GM12865 (cell line): Measurements from ENCODE around the gene NUDT3.

Experiments
- DNase-seq: peaks from one replicate; pipeline ENCODE4 v3.0.0; 2010; ENCODE audit warnings: low read depth
- H3K4me3 ChIP-seq: 2 replicates; pipeline ENCODE4 v1.5.1; 2011; ENCODE audit warnings: mild to moderate bottlenecking, low read depth, low read length, control low read depth
- TF ChIP-seq, protein P1 (sequence below): IDR thresholded peaks from 2 replicates; pipeline ENCODE4 v1.5.1; 2011; ENCODE audit warnings: low read length, control low read depth, low read depth, inconsistent platforms; ENCODE audit not compliant: insufficient read depth; ENCODE audit errors: missing control alignments

Gene NUDT3

DNA sequence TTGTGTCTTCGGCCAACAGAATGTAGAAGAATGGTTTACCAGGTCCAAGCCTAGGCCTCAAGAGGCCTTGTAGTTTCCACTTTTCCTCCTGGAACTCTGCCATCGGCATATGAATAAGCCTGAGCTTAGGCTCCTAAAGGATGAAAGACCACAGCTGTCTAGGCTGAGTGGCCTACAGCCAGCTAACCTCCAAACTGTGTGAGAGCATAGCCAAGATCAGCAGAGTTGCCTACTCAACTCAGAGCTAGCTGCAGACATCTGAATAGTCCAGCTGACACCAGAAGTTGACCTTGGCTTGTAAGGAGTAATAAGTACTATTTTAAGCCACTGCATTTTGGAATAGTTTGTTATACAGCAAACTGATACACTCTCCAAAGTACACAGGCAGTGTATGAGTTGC, 91.1 kb downstream of the NUDT3 start:
- no peak for DNase-seq
- no peak overlapping the region for H3K4me3 ChIP-seq
- TF ChIP-seq, protein P1, sequence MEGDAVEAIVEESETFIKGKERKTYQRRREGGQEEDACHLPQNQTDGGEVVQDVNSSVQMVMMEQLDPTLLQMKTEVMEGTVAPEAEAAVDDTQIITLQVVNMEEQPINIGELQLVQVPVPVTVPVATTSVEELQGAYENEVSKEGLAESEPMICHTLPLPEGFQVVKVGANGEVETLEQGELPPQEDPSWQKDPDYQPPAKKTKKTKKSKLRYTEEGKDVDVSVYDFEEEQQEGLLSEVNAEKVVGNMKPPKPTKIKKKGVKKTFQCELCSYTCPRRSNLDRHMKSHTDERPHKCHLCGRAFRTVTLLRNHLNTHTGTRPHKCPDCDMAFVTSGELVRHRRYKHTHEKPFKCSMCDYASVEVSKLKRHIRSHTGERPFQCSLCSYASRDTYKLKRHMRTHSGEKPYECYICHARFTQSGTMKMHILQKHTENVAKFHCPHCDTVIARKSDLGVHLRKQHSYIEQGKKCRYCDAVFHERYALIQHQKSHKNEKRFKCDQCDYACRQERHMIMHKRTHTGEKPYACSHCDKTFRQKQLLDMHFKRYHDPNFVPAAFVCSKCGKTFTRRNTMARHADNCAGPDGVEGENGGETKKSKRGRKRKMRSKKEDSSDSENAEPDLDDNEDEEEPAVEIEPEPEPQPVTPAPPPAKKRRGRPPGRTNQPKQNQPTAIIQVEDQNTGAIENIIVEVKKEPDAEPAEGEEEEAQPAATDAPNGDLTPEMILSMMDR = no peak

DNA sequence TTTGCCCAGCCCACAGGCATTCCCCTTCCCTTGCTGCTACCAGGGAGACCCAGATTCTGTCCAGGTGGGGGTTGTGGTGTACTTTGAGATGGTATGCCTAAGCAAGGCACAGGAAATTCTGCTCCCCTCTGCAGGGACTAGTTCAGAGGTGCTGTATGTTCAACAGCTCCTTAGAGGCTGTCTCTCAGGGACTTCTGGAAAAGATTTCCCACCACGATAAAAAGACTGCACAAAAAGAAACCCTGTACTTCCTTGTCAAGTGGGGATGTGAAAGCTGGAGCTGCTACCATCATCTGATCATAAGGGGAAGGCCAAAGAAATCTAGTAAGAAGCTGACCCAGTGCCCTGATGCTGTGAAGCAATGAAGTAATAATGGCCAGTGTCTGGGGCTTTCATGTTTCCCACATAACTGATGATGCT, 92.1 kb downstream of the NUDT3 start:
- peak; percentile 55 for DNase-seq
- TF ChIP-seq, protein P1 = no peak
- H3K4me3 ChIP-seq = no peak overlapping the region

DNA sequence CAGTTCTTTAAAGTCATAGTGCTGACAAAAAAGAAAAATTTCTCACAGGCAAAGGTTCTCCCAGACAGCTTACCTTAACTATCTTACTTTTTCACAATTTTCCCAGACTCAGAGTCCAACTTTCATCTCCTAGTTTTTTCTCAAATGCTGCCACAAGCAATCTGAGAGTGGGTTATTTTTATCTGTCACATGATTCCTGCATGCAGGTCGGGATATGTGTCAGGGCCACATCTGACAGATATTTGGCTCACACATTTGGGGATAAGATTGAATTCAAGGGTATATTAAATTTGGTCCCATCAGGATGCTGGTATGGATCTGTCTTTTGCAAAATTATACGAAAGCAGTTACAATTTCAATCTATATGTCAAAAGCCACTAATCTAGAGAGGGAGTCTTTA, 93.5 kb downstream of the NUDT3 start:
- H3K4me3 ChIP-seq = no peak overlapping the region
- no peak for DNase-seq
- TF ChIP-seq, protein P1 = no peak

DNA sequence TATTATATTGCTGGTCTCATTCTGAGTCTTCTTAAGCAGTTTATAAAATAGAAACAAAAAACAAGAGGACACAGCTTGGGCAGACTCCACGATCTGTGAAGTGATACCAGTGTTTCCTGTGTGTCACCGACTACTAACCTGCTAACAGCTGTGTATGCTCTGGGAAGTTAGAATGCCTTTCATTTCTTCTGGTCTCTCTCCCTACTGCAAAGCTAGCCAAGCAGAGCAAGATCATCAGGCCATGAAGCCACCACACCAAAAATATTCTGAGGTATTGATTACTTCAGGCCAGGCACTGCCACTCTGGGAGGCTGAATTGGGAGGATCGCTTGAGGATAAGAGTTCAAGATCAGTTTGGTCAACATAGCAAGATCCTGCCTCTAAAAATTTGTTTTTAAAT, 96.7 kb downstream of the NUDT3 start:
- TF ChIP-seq, protein P1 = no peak
- H3K4me3 ChIP-seq = peak overlapping the region; percentile 30
- peak; percentile 90 for DNase-seq

DNA sequence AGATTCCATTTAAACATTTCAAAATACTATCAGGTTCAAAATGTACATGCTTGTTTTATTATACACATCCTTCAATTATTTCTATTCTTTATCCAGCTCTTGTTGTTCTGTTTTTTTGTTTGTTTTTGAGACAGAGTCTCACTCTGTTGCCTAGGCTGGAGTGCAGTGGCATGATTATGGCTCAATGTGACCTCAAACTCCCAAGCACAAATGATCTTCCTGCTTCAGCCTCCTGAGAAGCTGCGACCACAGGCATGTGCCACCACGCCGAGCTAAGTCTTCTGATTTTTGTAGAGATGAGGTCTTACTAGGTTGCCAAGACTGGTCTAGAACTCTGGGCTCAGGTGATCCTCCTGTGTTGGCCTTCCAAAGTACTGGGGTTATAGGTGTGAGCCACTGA, 99.5 kb downstream of the NUDT3 start:
- TF ChIP-seq, protein P1 = no peak

DNA sequence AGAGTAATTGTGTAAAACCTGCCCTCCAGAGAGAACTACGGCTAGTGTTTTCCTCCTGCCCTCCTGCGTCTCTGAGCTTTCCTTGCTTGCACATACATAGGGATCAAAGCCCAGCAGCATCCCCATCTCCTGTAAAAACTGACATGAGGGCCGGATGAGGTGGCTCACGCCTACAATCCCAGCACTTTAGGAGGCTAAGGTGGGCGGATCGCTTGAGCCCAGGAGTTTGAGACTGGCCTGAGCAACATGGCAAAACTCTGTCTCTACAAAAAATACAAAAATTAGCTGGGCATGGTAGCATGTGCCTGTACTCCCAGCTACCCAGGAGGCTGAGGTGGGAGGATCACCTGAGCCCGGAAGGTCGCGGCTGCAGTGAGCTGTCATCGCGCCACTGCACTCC, 103.3 kb downstream of the NUDT3 start:
- no peak overlapping the region for H3K4me3 ChIP-seq
- TF ChIP-seq, protein P1 = no peak
- no peak for DNase-seq

More for the DNA sequence above, 99.5 kb downstream of the NUDT3 start:
- no peak overlapping the region for H3K4me3 ChIP-seq
- no peak for DNase-seq

DNA sequence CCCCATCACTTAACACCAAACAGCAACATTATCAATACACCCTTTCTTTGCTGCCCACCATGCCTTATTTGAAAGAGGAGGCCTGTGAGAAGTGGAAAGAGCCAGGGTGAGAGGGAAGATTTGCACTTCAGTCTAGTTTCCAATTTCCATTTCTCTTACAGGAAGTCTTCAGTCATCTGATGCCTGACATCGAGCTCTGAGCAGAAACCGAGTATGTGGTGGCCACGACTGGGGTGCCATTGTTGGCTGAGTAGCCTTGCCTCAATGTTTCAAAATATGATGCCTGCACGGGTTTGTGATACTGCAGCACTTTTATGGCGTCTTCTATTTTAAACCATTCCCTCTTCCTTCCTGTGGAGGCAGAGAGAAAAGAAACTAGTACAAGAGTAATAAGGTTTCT, 103.9 kb downstream of the NUDT3 start:
- DNase-seq = peak; percentile 71
- H3K4me3 ChIP-seq = no peak overlapping the region
- TF ChIP-seq, protein P1 = no peak
